ENCODE results near the gene PHLDA1.

- TF ChIP-seq CTCF (IDR thresholded peaks at IDR 0.05) (no peak), POLR2AphosphoS5 (IDR thresholded peaks at IDR 0.05) (no peak), POLR2A (IDR thresholded peaks at IDR 0.05) (no peak)
Observed at GRCh38 chr12:76028571-76029277, 2.9 kb downstream of the PHLDA1 start.

Data from transverse colon (tissue), 4 donors.